ENCODE measurements around the gene NAV2. TPM values are rescaled to one million over a fixed set of nuclear protein-coding genes. Genes with fewer than 3 reads are reported as not detected.

The NAV2 gene
- total RNA-seq, 1 experiment from 2014 or later, result 63.5 TPM

DNA sequence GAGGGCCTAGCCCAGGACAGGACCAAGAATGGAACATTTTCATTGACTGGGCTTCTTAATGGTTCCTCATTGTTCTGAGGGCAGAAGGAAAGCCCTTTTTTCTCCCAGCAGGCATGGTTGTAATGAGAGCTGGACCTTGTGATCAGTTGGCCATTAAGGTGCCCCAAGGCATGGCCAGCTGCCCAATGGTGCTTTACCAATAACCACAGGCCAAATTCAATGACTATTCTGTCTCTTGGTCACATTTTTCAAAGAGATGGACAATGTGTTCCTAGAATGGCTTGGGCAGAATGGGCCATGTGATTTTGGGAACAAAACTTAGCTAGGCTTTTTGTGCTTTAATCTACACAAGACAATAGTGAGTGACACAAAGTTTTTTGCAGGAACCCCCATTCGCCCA, 7.3 kb downstream of the NAV2 start:
- Histone ChIP-seq H3K4me3 (ENCODE audit: low read depth, low read length) (no peak overlapping the region), H3K27me3 (replicated peaks; ENCODE audit: control insufficient read depth, insufficient read depth, low read length) (no peaks in the 10 kb centered on the region), H3K9me3 (no peaks in the 10 kb centered on the region), H3K36me3 (ENCODE audit: control insufficient read depth, insufficient read depth, low read length) (no peaks in the 10 kb centered on the region), H3K4me1 (no peaks in the 10 kb centered on the region)
- TF ChIP-seq, protein P1, sequence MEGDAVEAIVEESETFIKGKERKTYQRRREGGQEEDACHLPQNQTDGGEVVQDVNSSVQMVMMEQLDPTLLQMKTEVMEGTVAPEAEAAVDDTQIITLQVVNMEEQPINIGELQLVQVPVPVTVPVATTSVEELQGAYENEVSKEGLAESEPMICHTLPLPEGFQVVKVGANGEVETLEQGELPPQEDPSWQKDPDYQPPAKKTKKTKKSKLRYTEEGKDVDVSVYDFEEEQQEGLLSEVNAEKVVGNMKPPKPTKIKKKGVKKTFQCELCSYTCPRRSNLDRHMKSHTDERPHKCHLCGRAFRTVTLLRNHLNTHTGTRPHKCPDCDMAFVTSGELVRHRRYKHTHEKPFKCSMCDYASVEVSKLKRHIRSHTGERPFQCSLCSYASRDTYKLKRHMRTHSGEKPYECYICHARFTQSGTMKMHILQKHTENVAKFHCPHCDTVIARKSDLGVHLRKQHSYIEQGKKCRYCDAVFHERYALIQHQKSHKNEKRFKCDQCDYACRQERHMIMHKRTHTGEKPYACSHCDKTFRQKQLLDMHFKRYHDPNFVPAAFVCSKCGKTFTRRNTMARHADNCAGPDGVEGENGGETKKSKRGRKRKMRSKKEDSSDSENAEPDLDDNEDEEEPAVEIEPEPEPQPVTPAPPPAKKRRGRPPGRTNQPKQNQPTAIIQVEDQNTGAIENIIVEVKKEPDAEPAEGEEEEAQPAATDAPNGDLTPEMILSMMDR (IDR thresholded peaks at IDR 0.05; ENCODE audit: insufficient read depth in 1 of 2, low read depth in 1 of 2, low read length in 1 of 2, severe bottlenecking in 1 of 2, unreplicated experiment in 1 of 2), result no peak
- no peaks in the 10 kb centered on the region for H3K36me3 Mint-ChIP-seq (ENCODE audit: insufficient read depth, unreplicated experiment)
- no peak overlapping the region for H3K27ac Mint-ChIP-seq (ENCODE audit: unreplicated experiment)
- intact Hi-C loops (cut with micrococcal nuclease; ENCODE audit: unreplicated experiment), result no loop called here
- CTCF ChIA-PET, result no interaction called here
- DNase-seq, result no peak
- no peaks in the 10 kb centered on the region for H3K9me3 Mint-ChIP-seq (ENCODE audit: unreplicated experiment)
- H3K27me3 Mint-ChIP-seq (ENCODE audit: insufficient read depth, unreplicated experiment), result peaks cover 6% of the 10 kb centered on the region
- peaks cover 5% of the 10 kb centered on the region for H3K4me1 Mint-ChIP-seq (ENCODE audit: low read depth, unreplicated experiment)
- no TSS peak for BruUV-seq (replicated peaks)
- H3K4me3 Mint-ChIP-seq (ENCODE audit: unreplicated experiment), result no peak overlapping the region
- POLR2A ChIA-PET, result no interaction called here

- POLR2A ChIA-PET, result interaction anchor here (1.2 kb wide), 1 partner anchor 9 kb away, joined by 4 read pairs; the partner anchor contains the start of gene NAV2
- CTCF ChIA-PET, result no interaction called here
- Mint-ChIP-seq H3K9me3 (ENCODE audit: unreplicated experiment) (no peaks in the 10 kb centered on the region), H3K4me3 (ENCODE audit: unreplicated experiment) (no peak overlapping the region), H3K27ac (ENCODE audit: unreplicated experiment) (no peak overlapping the region), H3K36me3 (ENCODE audit: insufficient read depth, unreplicated experiment) (no peaks in the 10 kb centered on the region), H3K4me1 (ENCODE audit: low read depth, unreplicated experiment) (peaks cover 7% of the 10 kb centered on the region), H3K27me3 (ENCODE audit: insufficient read depth, unreplicated experiment) (no peaks in the 10 kb centered on the region)
- TF ChIP-seq, protein P1 (IDR thresholded peaks at IDR 0.05; ENCODE audit: insufficient read depth in 1 of 2, low read depth in 1 of 2, low read length in 1 of 2, severe bottlenecking in 1 of 2, unreplicated experiment in 1 of 2), result no peak
- Histone ChIP-seq H3K9me3 (no peaks in the 10 kb centered on the region), H3K4me3 (ENCODE audit: low read depth, low read length) (no peak overlapping the region), H3K27me3 (replicated peaks; ENCODE audit: control insufficient read depth, insufficient read depth, low read length) (no peaks in the 10 kb centered on the region), H3K36me3 (ENCODE audit: control insufficient read depth, insufficient read depth, low read length) (no peaks in the 10 kb centered on the region), H3K4me1 (peaks cover 8% of the 10 kb centered on the region; the same call in 1 of the 2 replicates)
- no peak for DNase-seq
- no TSS peak for BruUV-seq (replicated peaks)
- intact Hi-C loops (cut with micrococcal nuclease; ENCODE audit: unreplicated experiment), result no loop called here
Measured at GRCh38 chr11:19721176-19721575, 8.5 kb downstream of the NAV2 start.

DNA sequence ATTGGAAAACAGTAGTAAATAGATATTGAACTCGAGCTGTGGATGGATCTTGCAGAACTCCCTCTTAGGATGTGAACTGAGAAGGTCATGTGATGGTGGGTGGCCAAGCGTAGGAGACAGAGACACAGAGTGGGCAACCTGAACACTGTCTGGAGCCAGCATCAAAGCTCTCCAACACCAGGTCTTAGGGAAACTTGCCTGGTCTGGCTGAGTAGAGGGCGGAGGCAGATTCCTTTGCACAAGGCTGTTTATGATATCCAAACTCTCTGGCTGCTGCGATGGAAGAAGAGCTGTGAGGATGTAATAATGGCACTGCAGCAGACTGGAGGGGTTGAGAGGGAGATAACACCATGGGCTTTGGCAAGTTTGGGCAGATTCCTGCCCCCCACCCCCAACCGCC, 10.1 kb downstream of the NAV2 start:
- Histone ChIP-seq H3K27me3 (replicated peaks; ENCODE audit: control insufficient read depth, insufficient read depth, low read length) (no peaks in the 10 kb centered on the region), H3K9me3 (no peaks in the 10 kb centered on the region), H3K4me1 (peaks cover 9% of the 10 kb centered on the region; the same call in 1 of the 2 replicates), H3K4me3 (ENCODE audit: low read depth, low read length) (no peak overlapping the region), H3K36me3 (ENCODE audit: control insufficient read depth, insufficient read depth, low read length) (no peaks in the 10 kb centered on the region)
- no peak for DNase-seq
- peaks cover 12% of the 10 kb centered on the region for H3K4me1 Mint-ChIP-seq (ENCODE audit: low read depth, unreplicated experiment)
- TF ChIP-seq, protein P1 (IDR thresholded peaks at IDR 0.05; ENCODE audit: insufficient read depth in 1 of 2, low read depth in 1 of 2, low read length in 1 of 2, severe bottlenecking in 1 of 2, unreplicated experiment in 1 of 2), result no peak
- no peaks in the 10 kb centered on the region for H3K27me3 Mint-ChIP-seq (ENCODE audit: insufficient read depth, unreplicated experiment)
- no peak overlapping the region for H3K27ac Mint-ChIP-seq (ENCODE audit: unreplicated experiment)
- no peaks in the 10 kb centered on the region for H3K36me3 Mint-ChIP-seq (ENCODE audit: insufficient read depth, unreplicated experiment)
- POLR2A ChIA-PET, result no interaction called here
- no peak overlapping the region for H3K4me3 Mint-ChIP-seq (ENCODE audit: unreplicated experiment)
- intact Hi-C loops (cut with micrococcal nuclease; ENCODE audit: unreplicated experiment), result no loop called here
- H3K9me3 Mint-ChIP-seq (ENCODE audit: unreplicated experiment), result no peaks in the 10 kb centered on the region
- CTCF ChIA-PET, result no interaction called here
- BruUV-seq (replicated peaks), result no TSS peak
